Stimulated activated CD8-positive, alpha-beta memory T cell treated with anti-CD3 and anti-CD28 coated beads, Interleukin-7, amount 100 ng/mL, for 24 hours (primary cell): Measurements from ENCODE around the gene THAP4.

ENCODE experiments used
- DNase-seq: peaks from one replicate; pipeline ENCODE4 v3.0.0-alpha.2; 2020; ENCODE audit warnings: low read depth

The THAP4 gene

GRCh38 chr2:241563981-241564595, 72.9 kb downstream of the THAP4 start:
- DNase-seq, result no peak

GRCh38 chr2:241563571-241563980, 73.4 kb downstream of the THAP4 start:
- no peak for DNase-seq

GRCh38 chr2:241563031-241563507, 73.9 kb downstream of the THAP4 start:
- DNase-seq, result no peak

GRCh38 chr2:241562269-241562891, 74.6 kb downstream of the THAP4 start:
- DNase-seq, result no peak

- DNase-seq, result no peak
Observed at GRCh38 chr2:241561832-241562231, 75.1 kb downstream of the THAP4 start.

- no peak for DNase-seq
Observed at GRCh38 chr2:241560883-241561474, 76.0 kb downstream of the THAP4 start.

- DNase-seq, result no peak
Observed at GRCh38 chr2:241560162-241560882, 76.6 kb downstream of the THAP4 start.

GRCh38 chr2:241559323-241560161, 77.4 kb downstream of the THAP4 start:
- DNase-seq, result no peak

- DNase-seq, result no peak
Observed at GRCh38 chr2:241558532-241559322, 78.2 kb downstream of the THAP4 start, which contains the start of gene BOK. TSS of gene BOK (plus strand) at chr2:241558745. CDS start at chr2:241559484, 739 bp downstream.

GRCh38 chr2:241556746-241557145, 80.2 kb downstream of the THAP4 start:
- no peak for DNase-seq

- DNase-seq, result no peak
Observed at GRCh38 chr2:241555711-241556110, 81.2 kb downstream of the THAP4 start.

GRCh38 chr2:241554610-241555322, 82.2 kb downstream of the THAP4 start:
- no peak for DNase-seq

GRCh38 chr2:241553981-241554380, 83.0 kb downstream of the THAP4 start:
- DNase-seq, result no peak

GRCh38 chr2:241553512-241553830, 83.5 kb downstream of the THAP4 start:
- no peak for DNase-seq

GRCh38 chr2:241551998-241552737, 84.8 kb downstream of the THAP4 start:
- no peak for DNase-seq

- no peak for DNase-seq
Observed at GRCh38 chr2:241551599-241551997, 85.4 kb downstream of the THAP4 start.

- DNase-seq, result no peak
Observed at GRCh38 chr2:241550616-241551580, 86.1 kb downstream of the THAP4 start.

GRCh38 chr2:241548451-241548835, 88.5 kb downstream of the THAP4 start:
- DNase-seq, result no peak
